SK-N-SH treated with all-trans-retinoic acid at 6 μM for 48 hours (cell line): ENCODE data around the gene CFI.

Experiments used
- ARNTL ChIP-seq: fragments of 450-650 bp; formaldehyde crosslinking; IDR thresholded peaks from 2 replicates; pipeline ENCODE4 v1.5.0; 2020; ENCODE audit warnings: low read depth, mild to moderate bottlenecking, moderate library complexity, borderline replicate concordance
- CSDC2 ChIP-seq: fragments of 250-450 bp; sonication (Bioruptor Pico); IDR thresholded peaks from 2 replicates; pipeline ENCODE4 v1.5.0; 2020; ENCODE audit warnings: mild to moderate bottlenecking, moderate library complexity
- OSR1 ChIP-seq: fragments of 250-450 bp; sonication (Bioruptor Pico); IDR thresholded peaks from 2 replicates; pipeline ENCODE4 v1.8.0; 2022; ENCODE audit warnings: moderate library complexity, mild to moderate bottlenecking, inconsistent platforms
- RARB ChIP-seq: fragments of 250-450 bp; sonication (Bioruptor Pico); IDR thresholded peaks from 2 replicates; pipeline ENCODE4 v1.8.0; 2021; ENCODE audit warnings: mild to moderate bottlenecking, moderate library complexity
- SNAI2 ChIP-seq: fragments of 250-450 bp; sonication (Bioruptor Pico); IDR thresholded peaks from 2 replicates; pipeline ENCODE4 v1.5.0; 2020; ENCODE audit warnings: mild to moderate bottlenecking, moderate library complexity
- TOX ChIP-seq: fragments of 250-450 bp; sonication (Bioruptor Pico); IDR thresholded peaks from 2 replicates; pipeline ENCODE4 v1.8.0; 2021; ENCODE audit warnings: mild to moderate bottlenecking, moderate library complexity, borderline replicate concordance
- ZC3H10 ChIP-seq: fragments of 250-450 bp; sonication (Bioruptor Pico); IDR thresholded peaks from 2 replicates; pipeline ENCODE4 v1.5.1; 2021; ENCODE audit warnings: mild to moderate bottlenecking, moderate library complexity
- ZFP3 ChIP-seq: fragments of 250-450 bp; sonication (Bioruptor Pico); IDR thresholded peaks from 2 replicates; pipeline ENCODE4 v1.5.0; 2020; ENCODE audit warnings: mild to moderate bottlenecking, moderate library complexity
- ZFP30 ChIP-seq: fragments of 450-650 bp; formaldehyde crosslinking; IDR thresholded peaks from 2 replicates; pipeline ENCODE4 v1.5.0; 2022; ENCODE audit warnings: mild to moderate bottlenecking, moderate library complexity
- ZNF8 ChIP-seq: fragments of 450-650 bp; formaldehyde crosslinking; IDR thresholded peaks from 2 replicates; pipeline ENCODE4 v1.5.0; 2020; ENCODE audit warnings: mild to moderate bottlenecking, moderate library complexity
- TF ChIP-seq, protein P1 (sequence below): fragments of 250-450 bp; sonication (Bioruptor Pico); IDR thresholded peaks from 2 replicates; pipeline ENCODE4 v1.5.1; 2020; ENCODE audit warnings: low read depth, mild to moderate bottlenecking, moderate library complexity
- TF ChIP-seq, protein P2 (sequence below): fragments of 250-450 bp; sonication (Bioruptor Pico); IDR thresholded peaks from 2 replicates; pipeline ENCODE4 v1.8.0; 2020; ENCODE audit warnings: mild to moderate bottlenecking, moderate library complexity, borderline replicate concordance
- TF ChIP-seq, protein P3 (sequence below): fragments of 250-450 bp; sonication (Bioruptor Pico); IDR thresholded peaks from 2 replicates; pipeline ENCODE4 v1.5.1; 2021; ENCODE audit warnings: mild to moderate bottlenecking, moderate library complexity
- TF ChIP-seq, protein P4 (sequence below): fragments of 250-450 bp; sonication (Bioruptor Pico); IDR thresholded peaks from 2 replicates; pipeline ENCODE4 v1.5.0; 2020; ENCODE audit warnings: mild to moderate bottlenecking, moderate library complexity

DNA sequence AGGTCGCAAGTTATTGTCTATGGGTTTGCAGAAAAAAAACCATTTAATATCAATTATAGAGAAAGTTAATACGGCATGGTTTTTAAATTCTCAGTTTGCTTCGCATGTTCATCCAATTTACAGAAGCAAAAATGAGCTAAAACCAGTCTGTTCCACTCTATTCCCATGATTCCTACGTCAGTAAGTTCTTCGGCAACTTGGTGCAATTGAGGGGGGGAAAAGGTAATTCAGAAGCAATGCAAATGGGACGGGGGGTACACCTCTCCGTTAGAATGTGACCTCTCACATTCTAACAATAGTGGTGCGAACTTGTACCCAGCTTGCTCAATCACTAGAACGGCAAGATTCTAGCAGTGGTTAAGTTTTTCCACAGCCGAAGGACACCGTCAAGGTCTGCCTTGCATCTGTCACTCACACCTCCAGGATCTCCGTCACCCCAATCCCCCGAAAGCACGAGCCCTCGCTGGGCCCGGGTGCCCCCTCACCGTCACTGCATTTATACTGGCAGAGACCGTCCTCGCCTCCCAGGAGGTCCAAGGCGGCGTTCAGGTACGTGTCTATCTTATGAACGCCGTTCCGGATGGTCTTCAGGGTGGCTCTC is 72.6 kb downstream of the CFI start:
- no peak for TF ChIP-seq ZC3H10 (CRISPR knock-in tag)
- no peak for TF ChIP-seq ZNF8
- TF ChIP-seq, protein P1, sequence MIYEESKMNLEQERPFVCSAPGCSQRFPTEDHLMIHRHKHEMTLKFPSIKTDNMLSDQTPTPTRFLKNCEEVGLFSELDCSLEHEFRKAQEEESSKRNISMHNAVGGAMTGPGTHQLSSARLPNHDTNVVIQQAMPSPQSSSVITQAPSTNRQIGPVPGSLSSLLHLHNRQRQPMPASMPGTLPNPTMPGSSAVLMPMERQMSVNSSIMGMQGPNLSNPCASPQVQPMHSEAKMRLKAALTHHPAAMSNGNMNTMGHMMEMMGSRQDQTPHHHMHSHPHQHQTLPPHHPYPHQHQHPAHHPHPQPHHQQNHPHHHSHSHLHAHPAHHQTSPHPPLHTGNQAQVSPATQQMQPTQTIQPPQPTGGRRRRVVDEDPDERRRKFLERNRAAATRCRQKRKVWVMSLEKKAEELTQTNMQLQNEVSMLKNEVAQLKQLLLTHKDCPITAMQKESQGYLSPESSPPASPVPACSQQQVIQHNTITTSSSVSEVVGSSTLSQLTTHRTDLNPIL (CRISPR knock-in tag): no peak
- TF ChIP-seq, protein P2, sequence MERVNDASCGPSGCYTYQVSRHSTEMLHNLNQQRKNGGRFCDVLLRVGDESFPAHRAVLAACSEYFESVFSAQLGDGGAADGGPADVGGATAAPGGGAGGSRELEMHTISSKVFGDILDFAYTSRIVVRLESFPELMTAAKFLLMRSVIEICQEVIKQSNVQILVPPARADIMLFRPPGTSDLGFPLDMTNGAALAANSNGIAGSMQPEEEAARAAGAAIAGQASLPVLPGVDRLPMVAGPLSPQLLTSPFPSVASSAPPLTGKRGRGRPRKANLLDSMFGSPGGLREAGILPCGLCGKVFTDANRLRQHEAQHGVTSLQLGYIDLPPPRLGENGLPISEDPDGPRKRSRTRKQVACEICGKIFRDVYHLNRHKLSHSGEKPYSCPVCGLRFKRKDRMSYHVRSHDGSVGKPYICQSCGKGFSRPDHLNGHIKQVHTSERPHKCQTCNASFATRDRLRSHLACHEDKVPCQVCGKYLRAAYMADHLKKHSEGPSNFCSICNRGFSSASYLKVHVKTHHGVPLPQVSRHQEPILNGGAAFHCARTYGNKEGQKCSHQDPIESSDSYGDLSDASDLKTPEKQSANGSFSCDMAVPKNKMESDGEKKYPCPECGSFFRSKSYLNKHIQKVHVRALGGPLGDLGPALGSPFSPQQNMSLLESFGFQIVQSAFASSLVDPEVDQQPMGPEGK (CRISPR knock-in tag): no peak
- TF ChIP-seq SNAI2 (CRISPR knock-in tag): no peak
- no peak for TF ChIP-seq RARB (CRISPR knock-in tag)
- TF ChIP-seq ZFP3 (CRISPR knock-in tag): no peak
- no peak for TF ChIP-seq ARNTL (CRISPR knock-in tag)
- TF ChIP-seq ZFP30 (CRISPR knock-in tag): no peak
- TF ChIP-seq, protein P3, sequence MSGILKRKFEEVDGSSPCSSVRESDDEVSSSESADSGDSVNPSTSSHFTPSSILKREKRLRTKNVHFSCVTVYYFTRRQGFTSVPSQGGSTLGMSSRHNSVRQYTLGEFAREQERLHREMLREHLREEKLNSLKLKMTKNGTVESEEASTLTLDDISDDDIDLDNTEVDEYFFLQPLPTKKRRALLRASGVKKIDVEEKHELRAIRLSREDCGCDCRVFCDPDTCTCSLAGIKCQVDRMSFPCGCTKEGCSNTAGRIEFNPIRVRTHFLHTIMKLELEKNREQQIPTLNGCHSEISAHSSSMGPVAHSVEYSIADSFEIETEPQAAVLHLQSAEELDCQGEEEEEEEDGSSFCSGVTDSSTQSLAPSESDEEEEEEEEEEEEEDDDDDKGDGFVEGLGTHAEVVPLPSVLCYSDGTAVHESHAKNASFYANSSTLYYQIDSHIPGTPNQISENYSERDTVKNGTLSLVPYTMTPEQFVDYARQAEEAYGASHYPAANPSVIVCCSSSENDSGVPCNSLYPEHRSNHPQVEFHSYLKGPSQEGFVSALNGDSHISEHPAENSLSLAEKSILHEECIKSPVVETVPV (CRISPR knock-in tag): no peak
- TF ChIP-seq TOX (CRISPR knock-in tag): no peak
- TF ChIP-seq, protein P4, sequence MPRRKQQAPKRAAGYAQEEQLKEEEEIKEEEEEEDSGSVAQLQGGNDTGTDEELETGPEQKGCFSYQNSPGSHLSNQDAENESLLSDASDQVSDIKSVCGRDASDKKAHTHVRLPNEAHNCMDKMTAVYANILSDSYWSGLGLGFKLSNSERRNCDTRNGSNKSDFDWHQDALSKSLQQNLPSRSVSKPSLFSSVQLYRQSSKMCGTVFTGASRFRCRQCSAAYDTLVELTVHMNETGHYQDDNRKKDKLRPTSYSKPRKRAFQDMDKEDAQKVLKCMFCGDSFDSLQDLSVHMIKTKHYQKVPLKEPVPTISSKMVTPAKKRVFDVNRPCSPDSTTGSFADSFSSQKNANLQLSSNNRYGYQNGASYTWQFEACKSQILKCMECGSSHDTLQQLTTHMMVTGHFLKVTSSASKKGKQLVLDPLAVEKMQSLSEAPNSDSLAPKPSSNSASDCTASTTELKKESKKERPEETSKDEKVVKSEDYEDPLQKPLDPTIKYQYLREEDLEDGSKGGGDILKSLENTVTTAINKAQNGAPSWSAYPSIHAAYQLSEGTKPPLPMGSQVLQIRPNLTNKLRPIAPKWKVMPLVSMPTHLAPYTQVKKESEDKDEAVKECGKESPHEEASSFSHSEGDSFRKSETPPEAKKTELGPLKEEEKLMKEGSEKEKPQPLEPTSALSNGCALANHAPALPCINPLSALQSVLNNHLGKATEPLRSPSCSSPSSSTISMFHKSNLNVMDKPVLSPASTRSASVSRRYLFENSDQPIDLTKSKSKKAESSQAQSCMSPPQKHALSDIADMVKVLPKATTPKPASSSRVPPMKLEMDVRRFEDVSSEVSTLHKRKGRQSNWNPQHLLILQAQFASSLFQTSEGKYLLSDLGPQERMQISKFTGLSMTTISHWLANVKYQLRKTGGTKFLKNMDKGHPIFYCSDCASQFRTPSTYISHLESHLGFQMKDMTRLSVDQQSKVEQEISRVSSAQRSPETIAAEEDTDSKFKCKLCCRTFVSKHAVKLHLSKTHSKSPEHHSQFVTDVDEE (CRISPR knock-in tag): no peak
- TF ChIP-seq CSDC2 (CRISPR knock-in tag): no peak
- no peak for TF ChIP-seq OSR1 (CRISPR knock-in tag)
